ENCODE measurements around the gene UNC13B. TPM values are rescaled to one million over a fixed set of nuclear protein-coding genes. Genes with fewer than 3 reads are reported as not detected.

Gene UNC13B
- total and polyA plus RNA-seq, 2 of the 8 experiments (the other 6 are each of a cell fraction or from before 2014, with no cell fraction given): 23.1 to 51.7 TPM

- TF ChIP-seq CHD7 (IDR thresholded peaks at IDR 0.05; ENCODE audit: insufficient replicate concordance, low read length) (no peak), SRF (IDR thresholded peaks at IDR 0.05; ENCODE audit: low read depth, low read length) (no peak)
Measured at GRCh38 chr9:35342221-35342958, 180.6 kb downstream of the UNC13B start (continued).
